Prostate gland (tissue), 2 donors: ENCODE data around the gene SIGLEC15. TPM values are rescaled to one million over a fixed set of nuclear protein-coding genes. Genes with fewer than 3 reads are reported as not detected.

Source experiments
- DNase-seq: peaks from one replicate; pipeline ENCODE4 v3.0.0-alpha.2; 2019; ENCODE audit warnings: low spot score
- H3K27ac ChIP-seq, 2 donors: fragments of 200-600 bp; sonication (generic); 2 replicates each; pipeline ENCODE4 v1.5.1; 2017 to 2019
- H3K27me3 ChIP-seq: fragments of 200-600 bp; sonication (generic); replicated peaks from 2 replicates; pipeline ENCODE4 v1.5.1; 2019; ENCODE audit not compliant: insufficient read depth
- H3K36me3 ChIP-seq, 2 donors: fragments of 200-600 bp; sonication (generic); 1 replicate in 1 of 2; 2 replicates in 1 of 2; pipeline versions ENCODE4 v1.5.1 to v1.8.1; 2017 to 2019
- H3K4me1 ChIP-seq: fragments of 200-600 bp; sonication (generic); replicated peaks from 2 replicates; pipeline ENCODE4 v1.5.1; 2019
- H3K4me3 ChIP-seq, 2 donors: fragments of 200-600 bp; sonication (generic); 2 replicates each; pipeline ENCODE4 v1.5.1; 2017 to 2019
- H3K9me3 ChIP-seq: fragments of 200-600 bp; sonication (generic); 2 replicates; pipeline ENCODE4 v1.5.1; 2017
- CTCF ChIP-seq, 4 experiments: fragments of 200-600 bp in 2 of 4; fragments of 450-650 bp in 2 of 4; sonication (generic) in 2 of 4; IDR thresholded peaks; 1 replicate in 3 of 4; 2 replicates in 1 of 4; pipeline ENCODE4 v1.5.1; 2016 to 2019; ENCODE audit warnings: antibody characterized with exemption in 4 of 4, mild to moderate bottlenecking in 2 of 4, moderate library complexity in 2 of 4
- POLR2A ChIP-seq: fragments of 450-650 bp; IDR thresholded peaks from one replicate; pipeline ENCODE4 v1.6.1; 2016; ENCODE audit warnings: antibody characterized with exemption, mild to moderate bottlenecking
- POLR2AphosphoS5 ChIP-seq: sonication (generic); formaldehyde crosslinking; IDR thresholded peaks from one replicate; pipeline ENCODE4 v1.6.1; 2017; ENCODE audit warnings: antibody characterized with exemption
- WGBS: methylation state at CpG from one replicate; pipeline ENCODE4 v1.1.5; 2018; 5-methylcytosine and 5-hydroxymethylcytosine counted together
- intact Hi-C: fragments of 100-400 bp; cut with DNase I; formaldehyde crosslinking; loops from one replicate; pipeline ENCODE4 v1.14.2; 2022
- total RNA-seq, 2 donors: library from RNA; depleted of rRNA; stranded (reverse); fragments of >200 nt; gene quantifications; one replicate each; pipeline ENCODE4 v1.1.0, GENCODE V29; 2016

SIGLEC15 gene
- total RNA-seq, 2 donors from 2014 or later = 0.91 TPM; not detected in 1

GRCh38 chr18:45839414-45840395 is 14.2 kb downstream of the SIGLEC15 start:
- Histone ChIP-seq H3K36me3 (no peaks in the 10 kb centered on the region), H3K9me3 (no peaks in the 10 kb centered on the region), H3K27ac (no peak overlapping the region), H3K27me3 (no peaks in the 10 kb centered on the region), H3K4me1 (no peaks in the 10 kb centered on the region), H3K4me3 (no peak overlapping the region)
- WGBS = 69% methylated on average over 13 of the region's 13 CpGs
- intact Hi-C loops = loop anchor here (10.0 kb wide), 1 partner anchor 115 kb away; the partner anchor contains the start of gene SLC14A1
- peak; percentile 61 for DNase-seq
- no peak for TF ChIP-seq POLR2A
- TF ChIP-seq POLR2AphosphoS5 = peak; percentile 44
- TF ChIP-seq CTCF (IDR thresholded peaks at IDR 0.05) = peak; percentile 19 to 80 (median 69)

GRCh38 chr18:45841060-45841764 is 15.7 kb downstream of the SIGLEC15 start:
- Histone ChIP-seq H3K27me3 (no peaks in the 10 kb centered on the region), H3K4me3 (no peak overlapping the region), H3K9me3 (no peaks in the 10 kb centered on the region), H3K27ac (no peak overlapping the region), H3K36me3 (no peaks in the 10 kb centered on the region), H3K4me1 (no peaks in the 10 kb centered on the region)
- no peak for TF ChIP-seq CTCF (IDR thresholded peaks at IDR 0.05)
- no peak for TF ChIP-seq POLR2AphosphoS5
- TF ChIP-seq POLR2A = no peak
- 87% methylated on average over 17 of the region's 17 CpGs for WGBS
- DNase-seq = no peak
- intact Hi-C loops = no loop called here

GRCh38 chr18:45841765-45842442 is 16.4 kb downstream of the SIGLEC15 start:
- Histone ChIP-seq H3K36me3 (no peaks in the 10 kb centered on the region), H3K27ac (no peak overlapping the region), H3K4me1 (no peaks in the 10 kb centered on the region), H3K4me3 (no peak overlapping the region), H3K27me3 (no peaks in the 10 kb centered on the region), H3K9me3 (no peaks in the 10 kb centered on the region)
- intact Hi-C loops = no loop called here
- TF ChIP-seq POLR2A (no peak), POLR2AphosphoS5 (no peak), CTCF (IDR thresholded peaks at IDR 0.05) (no peak)
- DNase-seq = no peak
- WGBS = 94% methylated on average over 12 of the region's 12 CpGs

- Histone ChIP-seq H3K36me3 (no peaks in the 10 kb centered on the region), H3K4me3 (no peak overlapping the region), H3K9me3 (no peaks in the 10 kb centered on the region), H3K27ac (no peak overlapping the region), H3K4me1 (no peaks in the 10 kb centered on the region), H3K27me3 (no peaks in the 10 kb centered on the region)
- TF ChIP-seq POLR2A (no peak), CTCF (IDR thresholded peaks at IDR 0.05) (no peak), POLR2AphosphoS5 (no peak)
- intact Hi-C loops = no loop called here
- WGBS = 91% methylated on average over 9 of the region's 9 CpGs
- no peak for DNase-seq
Measured at GRCh38 chr18:45843019-45843418, 17.5 kb downstream of the SIGLEC15 start.
